K562 (cell line): ENCODE results near the gene LRP2. TPM values are rescaled to one million over a fixed set of nuclear protein-coding genes. Genes with fewer than 3 reads are reported as not detected.

Experiments used
- FIP1L1 ChIP-seq: fragments of 200-400 bp; formaldehyde crosslinking; IDR thresholded peaks from 2 replicates; pipeline ENCODE4 v1.6.1; 2018; ENCODE audit warnings: mild to moderate bottlenecking, low read depth, low read length; ENCODE audit not compliant: poor library complexity, severe bottlenecking
- FOXM1 ChIP-seq, 2 experiments: fragments of 450-650 bp in 1 of 2; sonication (generic) in 1 of 2; formaldehyde crosslinking in 1 of 2; IDR thresholded peaks; 2 replicates each; pipeline versions ENCODE4 v1.6.1 to v1.9.0; 2017 to 2022; ENCODE audit warnings: low read depth in 2 of 2, mild to moderate bottlenecking in 2 of 2, missing genetic modification reagents in 1 of 2, moderate library complexity in 1 of 2
- GATAD2A ChIP-seq: fragments of 450-650 bp; IDR thresholded peaks from 2 replicates; pipeline ENCODE4 v1.6.1; 2017
- MTA3 ChIP-seq: fragments of 450-650 bp; formaldehyde crosslinking; IDR thresholded peaks from 2 replicates; pipeline ENCODE4 v1.6.1; 2017; ENCODE audit warnings: mild to moderate bottlenecking, borderline replicate concordance
- PHTF2 ChIP-seq: fragments of 250-450 bp; sonication (Bioruptor Pico); IDR thresholded peaks from 2 replicates; pipeline ENCODE4 v1.5.0; 2021; ENCODE audit warnings: mild to moderate bottlenecking
- RBM25 ChIP-seq: fragments of 200-400 bp; formaldehyde crosslinking; IDR thresholded peaks from 2 replicates; pipeline ENCODE4 v1.6.1; 2018; ENCODE audit warnings: low read length, low read depth, moderate library complexity; ENCODE audit not compliant: severe bottlenecking
- SETDB1 ChIP-seq: IDR thresholded peaks from one replicate; pipeline ENCODE4 v1.6.1; 2012; ENCODE audit warnings: low read length, control low read depth, inconsistent platforms
- YY1 ChIP-seq, 3 experiments: IDR thresholded peaks; 2 replicates each; pipeline ENCODE4 v1.6.1; 2011; ENCODE audit warnings: low read length in 2 of 3, mild to moderate bottlenecking in 2 of 3, moderate library complexity in 2 of 3, borderline replicate concordance in 1 of 3, control low read depth in 1 of 3, low read depth in 1 of 3; ENCODE audit not compliant: insufficient read depth in 3 of 3, insufficient replicate concordance in 2 of 3, control insufficient read depth in 1 of 3, insufficient read length in 1 of 3; ENCODE audit errors: extremely low read depth in 1 of 3
- ZNF165 ChIP-seq: fragments of 250-450 bp; sonication (Bioruptor Pico); IDR thresholded peaks from 2 replicates; pipeline ENCODE4 v1.4.0; 2020; ENCODE audit warnings: borderline replicate concordance
- ZNF174 ChIP-seq: fragments of 250-450 bp; sonication (Bioruptor Pico); IDR thresholded peaks from 2 replicates; pipeline ENCODE4 v1.4.0; 2020; ENCODE audit warnings: mild to moderate bottlenecking
- ZNF3 ChIP-seq: fragments of 250-450 bp; sonication (Bioruptor Pico); IDR thresholded peaks from 2 replicates; pipeline ENCODE4 v1.5.0; 2021; ENCODE audit warnings: mild to moderate bottlenecking, moderate library complexity
- polyA plus RNA-seq, 8 experiments: library from polyadenylated mRNA; depleted of rRNA in 4 of 8; stranded (reverse) in 5 of 8; unstranded in 3 of 8; fragments of >200 nt; fragmentation: Nextera tagmentation in 2 of 8; fragmentation: Illumina TruSeq in 1 of 8; extraction: Ambion mirVana in 2 of 8; extraction: Trizol in 1 of 8; gene quantifications; 2 replicates each; pipeline versions ENCODE4 v1.2.1 to v1.2.3, GENCODE V29; 2011 to 2014; ENCODE audit warnings: inconsistent platforms in 1 of 8, missing spikeins in 1 of 8
- total RNA-seq, 7 experiments: library from RNA; depleted of rRNA in 6 of 7; stranded (reverse); fragments of >200 nt in 6 of 7; fragmentation: Illumina TruSeq in 2 of 7; extraction: Trizol in 2 of 7; gene quantifications; 2 replicates each; pipeline versions ENCODE4 v1.2.1 to v1.2.3, GENCODE V29; 2011 to 2021; ENCODE audit warnings: low replicate concordance in 1 of 7
- TF ChIP-seq, protein P1 (sequence below), 2 experiments: fragments of 450-650 bp; formaldehyde crosslinking in 1 of 2; IDR thresholded peaks; 2 replicates each; pipeline versions ENCODE4 v1.4.0 to v1.6.1; 2014 to 2020; ENCODE audit warnings: mild to moderate bottlenecking in 2 of 2, borderline replicate concordance in 1 of 2, low read depth in 1 of 2
- TF ChIP-seq, protein P2 (sequence below): fragments of 200-800 bp; sonication (Bioruptor generic); IDR thresholded peaks from 2 replicates; pipeline ENCODE4 v1.6.1; 2017; ENCODE audit warnings: missing genetic modification characterization, missing compliant biosample characterization
- TF ChIP-seq, protein P3 (sequence below): sonication (generic); IDR thresholded peaks from 2 replicates; pipeline ENCODE4 v1.6.1; 2016
- TF ChIP-seq, protein P4 (sequence below): sonication (generic); formaldehyde crosslinking; IDR thresholded peaks from 2 replicates; pipeline ENCODE4 v1.8.1; 2022; ENCODE audit warnings: missing genetic modification reagents

The LRP2 gene
- total and polyA plus RNA-seq, 9 of the 15 experiments (the other 6 are each of a cell fraction or from before 2014, with no cell fraction given) = 0.04 to 0.18 (median 0.11) TPM; not detected in 1

DNA sequence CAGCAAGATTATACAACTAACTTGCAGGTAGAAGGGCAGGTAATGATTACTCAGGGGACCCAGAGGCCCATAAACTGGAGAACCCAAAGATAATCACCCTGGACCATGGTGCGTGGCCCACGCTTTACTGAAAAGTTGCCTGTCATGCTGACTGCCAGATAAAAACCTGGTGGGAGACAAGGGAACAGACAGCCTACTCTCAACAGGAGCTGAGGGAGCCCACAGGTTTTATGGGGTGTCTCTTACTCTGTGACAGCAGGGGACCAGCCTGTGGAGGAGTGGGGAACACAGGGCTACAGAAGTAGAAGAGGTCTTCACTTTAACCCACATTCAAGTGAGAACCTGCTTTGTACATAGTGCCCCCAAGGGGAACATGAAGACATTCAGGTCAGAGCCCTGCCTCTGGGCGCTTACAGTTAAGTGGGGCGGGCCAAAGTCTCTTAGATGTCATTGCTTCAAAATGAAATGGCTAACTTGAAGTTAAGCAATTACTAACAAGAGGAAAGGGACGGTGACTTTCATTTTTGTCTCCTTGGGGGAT, 232.6 kb downstream of the LRP2 start (continued):
- TF ChIP-seq, protein P1, sequence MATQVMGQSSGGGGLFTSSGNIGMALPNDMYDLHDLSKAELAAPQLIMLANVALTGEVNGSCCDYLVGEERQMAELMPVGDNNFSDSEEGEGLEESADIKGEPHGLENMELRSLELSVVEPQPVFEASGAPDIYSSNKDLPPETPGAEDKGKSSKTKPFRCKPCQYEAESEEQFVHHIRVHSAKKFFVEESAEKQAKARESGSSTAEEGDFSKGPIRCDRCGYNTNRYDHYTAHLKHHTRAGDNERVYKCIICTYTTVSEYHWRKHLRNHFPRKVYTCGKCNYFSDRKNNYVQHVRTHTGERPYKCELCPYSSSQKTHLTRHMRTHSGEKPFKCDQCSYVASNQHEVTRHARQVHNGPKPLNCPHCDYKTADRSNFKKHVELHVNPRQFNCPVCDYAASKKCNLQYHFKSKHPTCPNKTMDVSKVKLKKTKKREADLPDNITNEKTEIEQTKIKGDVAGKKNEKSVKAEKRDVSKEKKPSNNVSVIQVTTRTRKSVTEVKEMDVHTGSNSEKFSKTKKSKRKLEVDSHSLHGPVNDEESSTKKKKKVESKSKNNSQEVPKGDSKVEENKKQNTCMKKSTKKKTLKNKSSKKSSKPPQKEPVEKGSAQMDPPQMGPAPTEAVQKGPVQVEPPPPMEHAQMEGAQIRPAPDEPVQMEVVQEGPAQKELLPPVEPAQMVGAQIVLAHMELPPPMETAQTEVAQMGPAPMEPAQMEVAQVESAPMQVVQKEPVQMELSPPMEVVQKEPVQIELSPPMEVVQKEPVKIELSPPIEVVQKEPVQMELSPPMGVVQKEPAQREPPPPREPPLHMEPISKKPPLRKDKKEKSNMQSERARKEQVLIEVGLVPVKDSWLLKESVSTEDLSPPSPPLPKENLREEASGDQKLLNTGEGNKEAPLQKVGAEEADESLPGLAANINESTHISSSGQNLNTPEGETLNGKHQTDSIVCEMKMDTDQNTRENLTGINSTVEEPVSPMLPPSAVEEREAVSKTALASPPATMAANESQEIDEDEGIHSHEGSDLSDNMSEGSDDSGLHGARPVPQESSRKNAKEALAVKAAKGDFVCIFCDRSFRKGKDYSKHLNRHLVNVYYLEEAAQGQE (IDR thresholded peaks at IDR 0.05; ENCODE audit: borderline replicate concordance) = 0 out of 2 replicates have a peak, but pooled peaks have one; percentile 7
- TF ChIP-seq, protein P1 (CRISPR knock-in tag; IDR thresholded peaks at IDR 0.05; ENCODE audit: low read depth) = no peak
- TF ChIP-seq FOXM1 (IDR thresholded peaks at IDR 0.05; ENCODE audit: low read depth) = peak; percentile 40; the same call in 1 of the 2 replicates
- TF ChIP-seq FOXM1 (CRISPR knock-in tag; IDR thresholded peaks at IDR 0.05; ENCODE audit: low read depth) = no peak
- TF ChIP-seq, protein P2, sequence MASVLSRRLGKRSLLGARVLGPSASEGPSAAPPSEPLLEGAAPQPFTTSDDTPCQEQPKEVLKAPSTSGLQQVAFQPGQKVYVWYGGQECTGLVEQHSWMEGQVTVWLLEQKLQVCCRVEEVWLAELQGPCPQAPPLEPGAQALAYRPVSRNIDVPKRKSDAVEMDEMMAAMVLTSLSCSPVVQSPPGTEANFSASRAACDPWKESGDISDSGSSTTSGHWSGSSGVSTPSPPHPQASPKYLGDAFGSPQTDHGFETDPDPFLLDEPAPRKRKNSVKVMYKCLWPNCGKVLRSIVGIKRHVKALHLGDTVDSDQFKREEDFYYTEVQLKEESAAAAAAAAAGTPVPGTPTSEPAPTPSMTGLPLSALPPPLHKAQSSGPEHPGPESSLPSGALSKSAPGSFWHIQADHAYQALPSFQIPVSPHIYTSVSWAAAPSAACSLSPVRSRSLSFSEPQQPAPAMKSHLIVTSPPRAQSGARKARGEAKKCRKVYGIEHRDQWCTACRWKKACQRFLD (CRISPR knock-in tag) = no peak
- no peak for TF ChIP-seq ZNF165 (CRISPR knock-in tag)
- TF ChIP-seq, protein P3, sequence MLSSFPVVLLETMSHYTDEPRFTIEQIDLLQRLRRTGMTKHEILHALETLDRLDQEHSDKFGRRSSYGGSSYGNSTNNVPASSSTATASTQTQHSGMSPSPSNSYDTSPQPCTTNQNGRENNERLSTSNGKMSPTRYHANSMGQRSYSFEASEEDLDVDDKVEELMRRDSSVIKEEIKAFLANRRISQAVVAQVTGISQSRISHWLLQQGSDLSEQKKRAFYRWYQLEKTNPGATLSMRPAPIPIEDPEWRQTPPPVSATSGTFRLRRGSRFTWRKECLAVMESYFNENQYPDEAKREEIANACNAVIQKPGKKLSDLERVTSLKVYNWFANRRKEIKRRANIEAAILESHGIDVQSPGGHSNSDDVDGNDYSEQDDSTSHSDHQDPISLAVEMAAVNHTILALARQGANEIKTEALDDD = peak; percentile 94
- TF ChIP-seq PHTF2 (CRISPR knock-in tag) = no peak
- no peak for TF ChIP-seq SETDB1
- TF ChIP-seq YY1 (IDR thresholded peaks at IDR 0.05; ENCODE audit: borderline replicate concordance in 1 of 3, control insufficient read depth in 1 of 3, extremely low read depth in 1 of 3, insufficient read depth in 3 of 3, insufficient read length in 1 of 3, insufficient replicate concordance in 2 of 3, low read depth in 1 of 3, low read length in 2 of 3) = no peak
- TF ChIP-seq MTA3 = peak; percentile 81
- no peak for TF ChIP-seq ZNF3 (CRISPR knock-in tag)
- TF ChIP-seq ZNF174 (CRISPR knock-in tag) = no peak
- TF ChIP-seq RBM25 = no peak
- TF ChIP-seq, protein P4, sequence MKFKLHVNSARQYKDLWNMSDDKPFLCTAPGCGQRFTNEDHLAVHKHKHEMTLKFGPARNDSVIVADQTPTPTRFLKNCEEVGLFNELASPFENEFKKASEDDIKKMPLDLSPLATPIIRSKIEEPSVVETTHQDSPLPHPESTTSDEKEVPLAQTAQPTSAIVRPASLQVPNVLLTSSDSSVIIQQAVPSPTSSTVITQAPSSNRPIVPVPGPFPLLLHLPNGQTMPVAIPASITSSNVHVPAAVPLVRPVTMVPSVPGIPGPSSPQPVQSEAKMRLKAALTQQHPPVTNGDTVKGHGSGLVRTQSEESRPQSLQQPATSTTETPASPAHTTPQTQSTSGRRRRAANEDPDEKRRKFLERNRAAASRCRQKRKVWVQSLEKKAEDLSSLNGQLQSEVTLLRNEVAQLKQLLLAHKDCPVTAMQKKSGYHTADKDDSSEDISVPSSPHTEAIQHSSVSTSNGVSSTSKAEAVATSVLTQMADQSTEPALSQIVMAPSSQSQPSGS = no peak
- TF ChIP-seq GATAD2A = no peak
- no peak for TF ChIP-seq FIP1L1
